ENCODE data around the gene TRIM24.

DNA sequence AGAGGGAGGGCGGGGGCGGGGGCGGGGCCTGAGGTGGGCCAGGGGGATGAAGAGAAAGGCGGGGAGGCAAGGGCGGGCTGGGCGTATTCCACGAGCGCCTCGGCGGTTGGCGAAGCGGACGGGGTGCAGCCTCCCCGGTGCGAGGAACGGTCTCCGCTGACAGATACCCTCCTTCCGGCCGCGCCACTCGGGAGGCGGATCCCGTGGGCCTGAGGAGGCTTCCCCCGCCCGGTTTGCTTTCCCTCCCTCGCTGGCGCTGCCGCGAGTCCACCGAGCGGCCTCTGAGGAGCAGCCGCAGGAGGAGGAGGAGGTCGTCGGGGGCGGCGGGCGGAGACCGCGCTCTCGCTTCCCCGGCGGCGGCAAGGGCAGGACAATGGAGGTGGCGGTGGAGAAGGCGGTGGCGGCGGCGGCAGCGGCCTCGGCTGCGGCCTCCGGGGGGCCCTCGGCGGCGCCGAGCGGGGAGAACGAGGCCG is at the start of gene TRIM24:
- TF ChIP-seq TAF1 (IDR thresholded peaks at IDR 0.05; ENCODE audit: low read depth, low read length) (peak; percentile 47; the same call in 1 of the 2 replicates), POLR2AphosphoS5 (IDR thresholded peaks at IDR 0.05; ENCODE audit: low read depth, low read length) (peak; percentile 73), POLR2A (IDR thresholded peaks at IDR 0.05; ENCODE audit: low read depth, low read length) (peak; percentile 74), SPI1 (IDR thresholded peaks at IDR 0.05; ENCODE audit: low read depth, low read length) (no peak), POU2F2 (IDR thresholded peaks at IDR 0.05; ENCODE audit: low read depth, low read length) (peak; percentile 22; the same call in 1 of the 2 replicates), PAX5 (IDR thresholded peaks at IDR 0.05; ENCODE audit: insufficient read depth, low read length, severe bottlenecking) (no peak)
